OCI-LY7 (cell line): ENCODE results near the gene C16orf96.

Experiments
- EZH2phosphoT487 ChIP-seq: fragments of 200-600 bp; sonication (generic); IDR thresholded peaks from 2 replicates; pipeline ENCODE4 v1.6.1; 2018; ENCODE audit warnings: low read depth, borderline replicate concordance, mild to moderate bottlenecking, mixed run types, antibody characterized with exemption, low read length, moderate library complexity, mixed read lengths
- TF ChIP-seq, protein P1 (sequence below): fragments of 200-600 bp; sonication (generic); conservative IDR thresholded peaks from 2 replicates; pipeline ENCODE4 v1.5.1; 2014; ENCODE audit warnings: mild to moderate bottlenecking, antibody characterized with exemption, low read length, moderate library complexity, mixed read lengths

DNA sequence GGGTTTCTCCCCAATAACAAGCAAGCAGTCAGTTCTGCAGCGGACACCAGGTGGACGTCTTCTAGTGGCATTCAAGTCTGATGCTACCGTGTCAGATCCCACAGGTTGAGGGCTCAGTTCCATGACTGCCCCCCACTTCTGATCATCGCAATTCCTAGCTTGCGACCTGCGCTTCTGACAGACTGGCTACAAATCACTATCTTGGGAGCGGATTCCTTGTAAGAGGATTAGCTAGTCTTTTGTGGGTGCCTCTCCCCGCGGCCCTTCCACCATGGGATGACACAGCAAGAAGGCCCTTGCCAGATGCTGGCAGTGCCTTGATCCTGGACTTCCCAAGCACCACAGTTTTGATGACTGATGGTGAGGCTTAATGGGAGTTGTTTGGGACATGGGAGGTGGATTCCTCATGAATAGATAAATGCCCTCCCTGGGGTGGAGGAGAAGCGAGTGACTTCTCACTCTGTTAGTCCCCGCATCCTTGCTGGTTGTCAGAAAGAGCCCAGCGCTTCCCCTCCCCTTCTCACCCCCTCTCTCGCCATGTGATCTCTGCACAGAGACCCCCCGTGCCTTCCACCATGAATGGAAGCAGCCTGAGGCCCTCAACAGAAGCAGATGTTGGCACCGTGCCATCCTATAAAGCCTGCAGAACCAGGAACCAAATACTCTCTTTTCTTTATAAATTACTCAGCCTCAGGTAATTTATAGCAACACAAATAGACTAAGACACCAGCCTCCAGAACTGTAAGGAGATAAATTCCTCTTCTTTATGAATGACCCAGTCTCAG lies 36.7 kb upstream of the C16orf96 start:
- TF ChIP-seq, protein P1, sequence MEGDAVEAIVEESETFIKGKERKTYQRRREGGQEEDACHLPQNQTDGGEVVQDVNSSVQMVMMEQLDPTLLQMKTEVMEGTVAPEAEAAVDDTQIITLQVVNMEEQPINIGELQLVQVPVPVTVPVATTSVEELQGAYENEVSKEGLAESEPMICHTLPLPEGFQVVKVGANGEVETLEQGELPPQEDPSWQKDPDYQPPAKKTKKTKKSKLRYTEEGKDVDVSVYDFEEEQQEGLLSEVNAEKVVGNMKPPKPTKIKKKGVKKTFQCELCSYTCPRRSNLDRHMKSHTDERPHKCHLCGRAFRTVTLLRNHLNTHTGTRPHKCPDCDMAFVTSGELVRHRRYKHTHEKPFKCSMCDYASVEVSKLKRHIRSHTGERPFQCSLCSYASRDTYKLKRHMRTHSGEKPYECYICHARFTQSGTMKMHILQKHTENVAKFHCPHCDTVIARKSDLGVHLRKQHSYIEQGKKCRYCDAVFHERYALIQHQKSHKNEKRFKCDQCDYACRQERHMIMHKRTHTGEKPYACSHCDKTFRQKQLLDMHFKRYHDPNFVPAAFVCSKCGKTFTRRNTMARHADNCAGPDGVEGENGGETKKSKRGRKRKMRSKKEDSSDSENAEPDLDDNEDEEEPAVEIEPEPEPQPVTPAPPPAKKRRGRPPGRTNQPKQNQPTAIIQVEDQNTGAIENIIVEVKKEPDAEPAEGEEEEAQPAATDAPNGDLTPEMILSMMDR = no peak
- TF ChIP-seq EZH2phosphoT487 = no peak
